GM19397 (cell line): ENCODE data around the gene CAPZB.

ENCODE experiments used
- ATAC-seq: cut with Tn5 transposase; IDR thresholded peaks from one replicate; pipeline ENCODE4 v1.9.1; 2021; ENCODE audit warnings: mild to moderate bottlenecking, moderate library complexity; ENCODE audit not compliant: unreplicated experiment

CAPZB gene

DNA sequence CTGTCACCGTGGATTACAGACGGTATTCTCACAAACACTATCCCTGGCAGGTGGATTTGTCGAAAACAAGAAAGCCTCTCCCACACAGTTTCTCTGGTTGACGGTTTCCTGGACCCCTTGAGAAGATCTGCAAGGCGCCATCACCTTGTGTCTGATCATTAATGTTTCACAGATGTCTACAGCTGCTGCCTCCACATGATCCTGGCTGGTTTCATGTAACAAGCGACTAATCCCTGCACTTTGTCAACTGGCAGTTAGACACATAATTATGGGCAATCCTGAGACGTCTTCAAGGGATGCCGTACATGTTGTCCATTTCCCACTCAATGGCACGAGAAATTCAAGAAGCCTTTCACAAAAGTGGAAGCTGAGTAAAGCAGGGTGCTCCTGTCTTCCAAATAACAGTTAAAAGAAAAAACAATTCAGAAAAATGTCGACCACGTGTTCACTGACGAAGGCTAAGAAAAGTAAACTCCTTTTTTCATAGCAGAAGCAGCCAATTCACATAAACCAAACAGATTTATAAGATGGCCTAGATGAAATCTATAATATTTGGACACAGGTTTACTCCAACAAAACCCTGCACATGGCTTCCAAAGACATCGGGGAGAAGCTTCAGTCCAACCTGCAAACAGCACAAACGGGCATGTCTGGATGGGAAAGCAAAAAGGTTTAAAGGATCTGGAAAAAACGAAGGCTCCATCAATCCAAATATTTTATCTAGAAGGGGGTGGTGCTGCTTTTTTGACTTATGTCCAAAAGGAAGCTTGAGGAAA lies 52.2 kb downstream of the CAPZB start:
- no peak for ATAC-seq

GRCh38 chr1:19430121-19431068 lies 54.9 kb downstream of the CAPZB start:
- ATAC-seq = no peak

GRCh38 chr1:19429611-19430010 lies 55.7 kb downstream of the CAPZB start:
- ATAC-seq = no peak

DNA sequence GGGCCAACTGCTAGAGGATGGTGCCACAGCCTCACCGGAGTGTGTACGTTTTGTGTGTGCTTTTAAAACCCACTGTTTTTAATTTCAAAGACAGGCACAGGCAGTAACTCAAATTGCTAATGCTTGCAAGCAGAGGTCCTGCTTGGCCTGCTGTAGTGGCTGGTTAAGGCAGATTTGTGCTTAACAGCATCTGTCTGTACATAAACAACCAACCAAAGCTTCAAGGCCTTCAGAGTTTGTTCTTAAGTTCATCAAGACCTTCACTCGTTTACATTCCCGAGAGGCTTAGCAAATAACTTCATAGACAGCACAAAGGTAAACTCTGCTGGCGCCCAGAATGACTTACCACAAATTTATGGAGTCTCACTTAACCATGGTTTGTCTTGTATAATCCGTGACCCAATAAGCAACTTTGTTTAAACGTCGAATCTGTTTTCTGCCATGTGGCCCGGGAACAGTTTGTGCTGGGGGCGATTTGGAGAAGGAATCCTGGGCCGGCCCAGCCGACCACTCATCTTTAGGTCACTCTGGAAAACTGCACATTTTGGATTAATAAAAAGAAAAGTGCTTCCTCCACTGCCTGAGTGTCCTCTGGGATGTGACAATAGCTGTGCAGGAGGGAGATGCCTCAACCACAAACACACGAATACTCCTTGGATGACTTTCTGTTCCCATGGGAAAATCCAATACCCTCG lies 58.1 kb downstream of the CAPZB start:
- ATAC-seq = no peak

GRCh38 chr1:19426294-19427086 lies 58.8 kb downstream of the CAPZB start:
- ATAC-seq = no peak

- no peak for ATAC-seq
These were observed 59.6 kb downstream of the CAPZB start for GRCh38 chr1:19425646-19426239.

GRCh38 chr1:19424651-19425570 lies 60.4 kb downstream of the CAPZB start:
- no peak for ATAC-seq

DNA sequence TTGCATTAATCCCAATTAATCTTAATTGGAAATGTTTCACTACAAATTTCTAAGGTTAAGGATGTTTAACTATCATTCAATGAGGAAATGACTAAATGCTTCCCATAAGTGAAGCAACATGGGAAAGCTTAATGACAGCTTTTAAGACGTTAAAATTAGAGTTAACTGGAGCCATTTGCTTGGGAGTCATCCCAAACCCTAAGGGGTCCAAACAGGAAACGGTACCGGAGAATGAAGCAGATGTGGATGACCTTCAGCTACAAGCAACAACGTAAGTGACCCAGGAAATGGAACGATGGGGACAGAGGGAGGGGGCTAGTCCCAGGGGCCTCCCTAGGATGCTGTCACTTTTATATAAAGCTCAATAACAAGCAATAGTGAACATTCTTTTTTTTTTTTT lies 62.2 kb downstream of the CAPZB start:
- ATAC-seq = no peak

GRCh38 chr1:19421365-19421764 lies 64.0 kb downstream of the CAPZB start:
- no peak for ATAC-seq

DNA sequence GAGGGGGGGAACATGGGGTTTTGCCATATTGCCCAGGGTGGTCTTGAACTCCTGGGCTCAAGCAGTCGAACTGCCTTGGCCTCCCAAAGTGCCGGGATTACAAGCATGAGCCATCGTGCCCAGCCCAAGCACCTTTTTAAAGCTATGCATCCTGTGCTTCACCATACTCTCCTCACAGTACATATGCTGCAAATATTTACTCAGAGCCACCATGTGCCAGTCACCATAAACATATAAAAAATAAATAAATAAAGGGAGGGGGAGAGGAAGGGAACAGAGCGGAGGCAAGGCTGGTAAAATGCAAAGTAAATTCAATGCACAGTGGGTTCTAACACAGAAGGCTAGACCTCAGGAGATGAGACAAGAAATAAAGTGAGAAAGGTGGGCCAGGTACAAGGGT lies 64.7 kb downstream of the CAPZB start:
- no peak for ATAC-seq

DNA sequence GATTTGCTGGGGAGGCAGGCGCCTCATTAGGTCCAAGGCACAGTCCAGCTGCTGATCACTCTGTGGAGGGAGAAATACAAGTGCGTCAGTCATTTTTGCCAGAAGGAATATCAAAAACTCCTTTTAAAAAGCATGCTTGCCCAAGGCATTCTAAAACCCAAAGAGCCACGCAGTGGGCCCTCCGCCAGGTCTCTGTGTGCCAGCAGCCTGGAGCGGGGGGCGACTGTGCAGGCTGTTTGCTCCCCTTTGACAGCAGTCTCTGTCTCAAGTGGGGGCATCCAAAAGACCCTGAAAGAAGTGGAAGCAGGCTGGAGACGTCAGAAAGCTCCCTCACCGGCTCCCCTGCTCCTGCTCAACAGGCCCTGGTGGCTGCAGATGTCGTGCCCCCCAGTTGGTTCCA lies 65.6 kb downstream of the CAPZB start:
- ATAC-seq = no peak

DNA sequence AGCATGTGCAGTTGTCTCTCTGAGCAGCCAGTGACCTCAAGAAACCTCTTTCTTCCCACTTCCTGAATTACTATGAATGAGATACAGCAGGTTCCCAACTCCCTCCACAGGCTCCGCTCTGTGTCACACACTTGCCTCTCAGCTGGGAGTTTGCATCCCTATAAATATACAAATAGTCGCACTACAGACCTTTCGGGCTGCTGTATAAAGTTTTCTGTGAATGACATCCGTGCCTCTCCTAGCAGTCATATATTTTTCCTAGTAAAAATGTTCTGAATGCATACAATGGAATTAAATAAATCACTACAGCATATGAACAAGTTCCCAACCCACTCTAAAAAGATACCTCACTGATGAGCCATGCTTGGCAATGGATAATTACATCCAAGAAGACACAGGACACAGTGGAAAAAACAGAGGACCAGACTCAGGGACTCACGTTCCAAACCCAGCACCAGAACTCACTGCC lies 66.8 kb downstream of the CAPZB start:
- no peak for ATAC-seq

DNA sequence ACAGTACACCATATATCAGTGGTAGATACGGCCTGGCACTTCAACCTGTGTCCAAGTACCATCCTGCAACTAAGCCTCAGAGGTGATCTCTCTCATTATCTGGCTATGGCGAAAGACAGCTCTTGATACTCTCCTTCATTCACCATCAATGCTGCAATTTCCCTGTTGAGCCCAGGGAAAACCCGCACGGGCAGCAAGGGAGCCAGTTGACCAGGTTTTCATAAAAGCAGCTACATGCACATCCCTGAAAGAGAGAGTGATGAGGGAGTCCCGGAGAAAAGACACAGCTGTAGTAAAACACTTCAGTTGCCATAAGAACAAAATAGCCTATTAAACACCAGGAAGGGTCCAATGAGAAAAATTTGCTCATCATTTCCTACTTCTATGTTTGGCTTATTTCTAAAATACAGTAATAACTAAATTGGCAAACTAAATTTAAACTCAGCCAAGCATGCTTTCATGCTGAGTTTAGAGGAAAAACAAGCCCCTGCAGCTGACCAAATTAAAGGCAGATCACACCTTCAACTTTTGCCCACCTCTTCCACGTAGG lies 68.3 kb downstream of the CAPZB start:
- no peak for ATAC-seq

DNA sequence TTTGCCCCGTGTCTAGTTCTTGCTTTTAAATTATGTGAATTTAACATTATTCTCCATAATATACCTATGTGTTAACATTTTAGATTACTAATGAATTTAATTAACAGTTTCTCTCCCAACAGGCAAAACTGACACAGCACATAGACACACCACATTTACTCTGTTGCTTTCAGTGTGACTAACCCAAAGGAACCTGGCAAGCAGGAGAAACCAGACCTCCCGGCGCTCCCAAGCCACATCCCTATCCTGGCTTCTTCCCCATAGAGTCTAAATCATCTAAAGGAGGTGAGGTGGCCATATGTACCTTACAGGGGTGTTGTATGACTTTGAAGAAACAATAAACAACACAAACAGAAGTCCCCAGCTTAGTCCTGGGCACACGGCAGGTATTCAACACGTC lies 69.2 kb downstream of the CAPZB start:
- no peak for ATAC-seq

- no peak for ATAC-seq
These were observed 70.7 kb downstream of the CAPZB start for GRCh38 chr1:19414515-19415121.

DNA sequence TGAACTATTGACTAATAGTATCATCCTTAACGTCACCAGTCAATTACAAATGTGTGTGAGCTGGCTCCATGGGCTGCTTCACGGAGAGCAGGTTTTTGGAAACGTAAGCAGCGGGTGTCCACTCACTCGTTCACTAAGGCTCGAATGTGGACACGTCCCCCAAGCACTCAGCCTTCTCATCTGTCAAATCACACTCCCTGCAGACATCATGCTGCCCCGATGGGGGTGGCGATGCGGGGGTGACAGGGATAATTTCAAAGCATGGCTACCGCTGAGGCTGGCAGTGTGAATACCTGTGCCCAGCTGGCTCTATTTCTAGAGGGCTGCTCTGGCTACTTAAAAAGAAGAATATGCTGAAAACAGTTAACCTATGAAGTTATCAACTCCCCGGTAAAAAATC lies 71.3 kb downstream of the CAPZB start:
- ATAC-seq = no peak

- no peak for ATAC-seq
These were observed 72.7 kb downstream of the CAPZB start for GRCh38 chr1:19412654-19413053.

DNA sequence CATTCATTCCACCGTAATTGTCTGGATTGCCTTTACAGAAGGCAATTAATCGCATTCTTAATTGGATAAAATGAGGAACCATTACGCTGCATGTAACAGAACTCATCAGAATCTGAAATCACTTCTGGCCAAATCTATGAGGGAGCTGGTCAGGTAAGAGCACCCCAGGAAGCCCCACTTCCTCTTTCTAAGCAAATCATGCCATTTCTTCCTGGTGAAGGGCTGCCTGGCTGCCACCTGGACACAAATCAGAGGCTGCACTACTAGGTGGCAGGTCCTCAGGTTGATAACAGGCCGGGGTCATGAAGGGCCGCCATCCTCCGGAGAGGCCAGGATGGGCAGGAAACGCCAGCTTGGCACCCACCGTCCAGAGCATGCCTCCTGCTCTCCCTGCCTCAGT lies 73.7 kb downstream of the CAPZB start:
- no peak for ATAC-seq
